A549 treated with ZK216348 at 1 μM for 4 hours (cell line): ENCODE results near the gene ZNF728. TPM values are rescaled to one million over a fixed set of nuclear protein-coding genes. Genes with fewer than 3 reads are reported as not detected.

Experiments used
- total RNA-seq: library from RNA; stranded (reverse); fragments of 200-300 nt; extraction: Qiagen RNA extraction; gene quantifications from 5 replicates; pipeline ENCODE4 v1.2.3, GENCODE V29; 2022; ENCODE audit warnings: low read depth

ZNF728 gene
- total RNA-seq = not detected in 5 replicates

DNA sequence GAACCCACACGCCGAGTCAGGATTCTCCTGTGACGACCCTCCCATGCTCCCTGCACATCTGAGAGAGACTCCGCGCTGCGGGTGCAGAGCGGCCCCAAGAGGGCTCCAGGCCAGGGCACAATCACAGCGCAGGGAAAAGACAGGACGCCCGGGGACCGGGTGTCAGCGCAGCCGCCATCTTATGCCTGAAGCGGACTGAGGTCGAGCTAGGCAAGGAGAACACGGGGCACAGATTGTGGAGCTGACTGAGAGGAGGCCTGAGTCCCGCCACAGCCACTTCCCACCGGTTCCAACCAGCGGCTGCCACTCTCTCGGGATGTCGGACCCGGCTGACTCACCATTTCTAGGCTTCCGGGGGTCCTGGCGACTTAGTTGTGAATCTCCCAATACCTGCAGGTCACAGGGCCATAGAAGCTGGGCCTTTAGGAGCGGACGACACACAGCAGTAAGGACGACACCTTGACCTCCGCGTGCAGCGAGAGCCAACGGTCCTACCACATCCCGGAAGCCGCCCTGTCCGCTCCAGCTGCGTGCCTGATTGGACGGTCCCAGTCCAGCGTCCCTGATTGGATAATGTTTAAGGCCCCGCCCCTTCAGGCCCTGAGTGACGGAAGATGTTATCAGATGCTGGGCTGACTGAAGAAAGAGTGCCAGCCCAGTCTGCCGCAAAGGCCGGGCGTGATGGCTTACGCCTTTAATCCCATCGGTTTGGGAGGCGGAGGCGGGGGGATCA lies at the start of gene ZNF728:
TSS of gene ZNF728 (minus strand) at position 487 of the 733 bp plus-strand sequence. CDS start at position 341, 146 bp downstream.

Other genes starting within 250 kb of the ZNF728 start
- not detected in 5 replicates for gene ZNF99, start 219.0 kb downstream of the ZNF728 start, total RNA-seq
- gene ZNF723, start 170.9 kb downstream of the ZNF728 start, total RNA-seq = not detected in 5 replicates
- not detected in 5 replicates for gene ZNF730, start 113.8 kb upstream of the ZNF728 start, total RNA-seq
- gene ZNF724, start 247.2 kb upstream of the ZNF728 start, total RNA-seq = 0.26 to 1.2 TPM (median 0.67 TPM) in 5 replicates